Motor neuron (in vitro differentiated cells): ENCODE data around the gene PTPN21. TPM values are rescaled to one million over a fixed set of nuclear protein-coding genes. Genes with fewer than 3 reads are reported as not detected.

Experiments used
- ATAC-seq, 8 experiments: fragments of 200-7000 bp; cut with Tn5 transposase; replicated peaks in 6 of 8; 2 replicates each; pipeline ENCODE4 v1.8.0; 2021; ENCODE audit warnings: mild to moderate bottlenecking in 8 of 8, moderate library complexity in 8 of 8
- H3K27ac ChIP-seq, 2 donors: fragments of 250-450 bp; sonication (Bioruptor Pico); 2 replicates each; pipeline ENCODE4 v1.9.0; 2021; ENCODE audit warnings: antibody characterized with exemption in 2 of 2, mild to moderate bottlenecking in 2 of 2, moderate library complexity in 1 of 2
- H3K4me1 ChIP-seq, 2 donors: fragments of 250-450 bp; sonication (Bioruptor Pico); replicated peaks in 1 of 2; 2 replicates each; pipeline ENCODE4 v1.6.1; 2021; ENCODE audit warnings: antibody characterized with exemption in 2 of 2, mild to moderate bottlenecking in 2 of 2, moderate library complexity in 1 of 2
- H3K4me3 ChIP-seq, 5 donors: fragments of 250-450 bp; sonication (Bioruptor Pico); 2 replicates each; pipeline ENCODE4 v1.9.0; 2021; ENCODE audit warnings: antibody characterized with exemption in 5 of 5, mild to moderate bottlenecking in 5 of 5, moderate library complexity in 4 of 5
- WGBS, 10 experiments: fragments of 450-650 bp; shearing (Covaris generic); methylation state at CpG; one replicate each; pipeline ENCODE4 v1.0.0; 2022; 5-methylcytosine and 5-hydroxymethylcytosine counted together
- in situ Hi-C, 9 experiments: fragments of 400-800 bp; cut with MboI; loops; one replicate each; pipeline ENCODE4 v1.15.0; 2021; ENCODE audit warnings: low sequenced_read_pairs in 9 of 9, low pct_unique_long_range_greater_than_20kb in 2 of 9; ENCODE audit not compliant: unreplicated experiment in 9 of 9
- total RNA-seq, 8 experiments: library from RNA; unstranded; fragments of 300-600 nt; gene quantifications; 2 replicates each; pipeline versions ENCODE4 v1.2.3 to v1.2.4, GENCODE V29; 2022

The PTPN21 gene
- total RNA-seq, 8 experiments from 2014 or later: 3.6 to 19.2 (median 5.1) TPM

DNA sequence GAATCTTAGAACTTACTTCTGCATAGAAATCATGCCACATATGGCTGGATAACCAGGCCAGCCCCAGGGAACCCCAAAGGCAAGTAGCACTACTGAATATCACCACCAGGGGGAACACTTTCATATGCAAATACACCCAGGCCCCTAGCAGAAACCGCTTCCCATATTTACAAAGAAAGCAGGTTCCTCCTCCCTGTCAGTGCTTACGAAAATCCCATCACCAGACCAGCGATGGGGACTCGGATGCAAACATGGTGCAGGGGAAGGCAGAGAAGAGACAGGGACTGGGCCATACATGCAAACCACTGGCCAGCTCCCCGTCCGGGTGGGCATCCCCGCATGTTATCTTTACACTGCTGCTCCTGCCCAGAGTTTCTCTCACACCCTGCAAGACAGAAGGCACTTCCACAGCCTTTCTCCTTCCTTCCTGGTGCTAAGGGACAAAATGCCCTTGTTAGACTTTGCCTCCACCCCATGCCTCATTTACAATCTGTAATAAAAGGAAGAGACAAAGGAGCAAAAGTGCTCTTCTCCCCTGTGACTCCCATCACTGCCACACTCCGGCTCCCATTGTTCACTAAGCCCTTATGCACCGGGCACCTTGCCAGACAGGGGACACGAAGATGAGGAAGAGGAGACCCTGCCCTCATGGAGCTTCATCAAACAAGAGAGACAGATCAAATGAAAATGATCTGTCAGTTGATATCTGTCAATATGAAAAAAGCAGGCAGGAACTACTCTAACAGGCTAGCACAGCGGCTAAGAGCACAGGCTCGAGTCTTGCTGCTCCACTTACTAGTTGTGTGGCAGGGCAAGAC is 62.3 kb downstream of the PTPN21 start:
- in situ Hi-C loops: loop anchor here in 1 of 9 experiments (10.0 kb wide), 1 partner anchor 62 kb away; the partner anchor contains the start of gene PTPN21
- H3K27ac ChIP-seq: no peak overlapping the region
- no peaks in the 10 kb centered on the region for H3K4me1 ChIP-seq
- no peak overlapping the region for H3K4me3 ChIP-seq
- ATAC-seq: peak in 7 of 8 experiments; percentile 17 to 97 (median 83)
- 50 to 92% (median 59%) methylated on average over 1 to 9 of the region's 12 CpGs; no CpG with 5 or more reads in 2 of the 10 experiments for WGBS, 10 experiments

DNA sequence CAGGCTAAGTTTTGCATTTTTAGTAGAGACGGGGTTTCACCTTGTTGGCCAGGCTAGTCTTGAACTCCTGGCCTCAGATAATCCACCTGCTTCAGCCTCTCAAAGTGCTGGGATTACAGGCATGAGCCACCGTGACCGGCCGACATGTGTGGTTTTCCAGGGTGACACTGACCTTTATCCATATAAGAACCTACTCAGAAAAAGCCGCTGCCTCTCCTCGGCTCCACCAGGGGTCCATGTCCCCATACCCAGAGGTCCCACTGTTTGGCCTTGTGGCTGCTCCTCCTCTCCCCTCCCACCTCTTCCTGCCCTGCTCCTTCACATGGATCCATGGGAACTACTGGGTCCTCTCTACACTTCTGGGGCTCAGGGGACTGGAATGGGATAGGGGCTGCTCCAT is 64.6 kb downstream of the PTPN21 start:
- no peak for ATAC-seq
- Histone ChIP-seq H3K27ac (no peak overlapping the region), H3K4me3 (no peak overlapping the region), H3K4me1 (no peaks in the 10 kb centered on the region)
- in situ Hi-C loops: loop anchor here in 1 of 9 experiments (10.0 kb wide), 1 partner anchor 65 kb away; the partner anchor contains the start of gene PTPN21
- 88 to 100% (median 100%) methylated on average over 1 to 6 of the region's 6 CpGs; no CpG with 5 or more reads in 3 of the 10 experiments for WGBS, 10 experiments

GRCh38 chr14:88488897-88489296 is 65.9 kb downstream of the PTPN21 start:
- WGBS, 10 experiments: 20 to 100% (median 86%) methylated on average over 1 to 4 of the region's 6 CpGs; no CpG with 5 or more reads in 1 of the 10 experiments
- H3K4me1 ChIP-seq: no peaks in the 10 kb centered on the region
- in situ Hi-C loops: no loop called here
- H3K4me3 ChIP-seq: no peak overlapping the region
- no peak for ATAC-seq
- H3K27ac ChIP-seq: no peak overlapping the region

GRCh38 chr14:88488081-88488480 is 66.7 kb downstream of the PTPN21 start:
- H3K4me3 ChIP-seq: no peak overlapping the region
- ATAC-seq: no peak
- 89 to 100% (median 94%) methylated on average over 2 to 6 of the region's 7 CpGs; no CpG with 5 or more reads in 1 of the 10 experiments for WGBS, 10 experiments
- no peaks in the 10 kb centered on the region for H3K4me1 ChIP-seq
- in situ Hi-C loops: no loop called here
- no peak overlapping the region for H3K27ac ChIP-seq

GRCh38 chr14:88482524-88482923 is 72.3 kb downstream of the PTPN21 start:
- in situ Hi-C loops: no loop called here
- peaks cover 3% of the 10 kb centered on the region in 2 donors for H3K4me1 ChIP-seq
- H3K4me3 ChIP-seq: no peak overlapping the region
- ATAC-seq: no peak
- WGBS, 10 experiments: 72 to 100% (median 100%) methylated on average over 1 to 3 of the region's 3 CpGs; no CpG with 5 or more reads in 1 of the 10 experiments
- no peak overlapping the region for H3K27ac ChIP-seq

DNA sequence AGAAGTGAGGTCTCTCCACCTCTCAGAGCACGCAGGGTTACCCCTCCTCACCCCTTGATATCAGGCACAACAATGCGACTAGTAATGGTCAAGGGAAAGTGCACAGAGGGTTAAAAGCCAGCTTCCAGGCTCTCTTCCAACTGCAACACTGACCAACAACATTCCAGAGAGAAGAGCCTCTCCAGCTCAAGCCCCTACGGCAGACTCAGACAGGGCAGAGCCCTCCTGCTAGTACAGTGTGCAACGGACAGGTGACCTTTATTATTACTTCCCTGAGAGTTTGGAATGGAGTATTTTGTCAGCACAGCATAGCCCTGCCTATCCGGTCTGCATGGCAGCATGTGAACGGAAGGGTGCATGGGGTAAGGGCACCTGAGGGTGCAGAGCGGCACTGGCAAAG is 73.0 kb downstream of the PTPN21 start:
- ATAC-seq: peak in 1 of 8 experiments; percentile 54
- no peak overlapping the region for H3K4me3 ChIP-seq
- H3K27ac ChIP-seq: no peak overlapping the region
- WGBS, 10 experiments: 90 to 100% (median 100%) methylated on average over 1 to 2 of the region's 7 CpGs; no CpG with 5 or more reads in 6 of the 10 experiments
- in situ Hi-C loops: no loop called here
- peaks cover 3% of the 10 kb centered on the region in 2 donors for H3K4me1 ChIP-seq

- in situ Hi-C loops: no loop called here
- peak in 3 of 8 experiments; percentile 36 to 91 (median 70) for ATAC-seq
- WGBS, 10 experiments: 54 to 80% (median 73%) methylated on average over 1 to 2 of the region's 2 CpGs; no CpG with 5 or more reads in 5 of the 10 experiments
- Histone ChIP-seq H3K27ac (no peak overlapping the region), H3K4me1 (peaks cover 3% of the 10 kb centered on the region in 2 donors), H3K4me3 (no peak overlapping the region)
Measured at GRCh38 chr14:88481059-88481458, 73.7 kb downstream of the PTPN21 start.

GRCh38 chr14:88479574-88479987 is 75.2 kb downstream of the PTPN21 start:
- ATAC-seq: no peak
- in situ Hi-C loops: no loop called here
- 100% methylated on average over 1 to 9 of the region's 40 CpGs; no CpG with 5 or more reads in 8 of the 10 experiments for WGBS, 10 experiments
- Histone ChIP-seq H3K4me1 (peaks cover 3% of the 10 kb centered on the region in 2 donors), H3K4me3 (no peak overlapping the region), H3K27ac (no peak overlapping the region)

GRCh38 chr14:88478931-88479330 is 75.9 kb downstream of the PTPN21 start:
- no peak for ATAC-seq
- Histone ChIP-seq H3K4me1 (peaks cover 3% of the 10 kb centered on the region in 2 donors), H3K4me3 (no peak overlapping the region), H3K27ac (no peak overlapping the region)
- in situ Hi-C loops: no loop called here
- 94 to 100% (median 98%) methylated on average over 2 to 13 of the region's 36 CpGs; no CpG with 5 or more reads in 6 of the 10 experiments for WGBS, 10 experiments

GRCh38 chr14:88477513-88478250 is 77.1 kb downstream of the PTPN21 start:
- in situ Hi-C loops: no loop called here
- ATAC-seq: no peak

GRCh38 chr14:88476825-88477224 is 78.0 kb downstream of the PTPN21 start:
- in situ Hi-C loops: no loop called here
- ATAC-seq: no peak
- Histone ChIP-seq H3K27ac (no peak overlapping the region), H3K4me1 (peaks cover 3% of the 10 kb centered on the region in 2 donors), H3K4me3 (no peak overlapping the region)
- WGBS, 10 experiments: 75 to 100% (median 94%) methylated on average over 1 to 2 of the region's 2 CpGs; no CpG with 5 or more reads in 1 of the 10 experiments

More at GRCh38 chr14:88477513-88478250, 77.1 kb downstream of the PTPN21 start:
- 53 to 100% (median 100%) methylated on average over 1 to 6 of the region's 6 CpGs; no CpG with 5 or more reads in 1 of the 10 experiments for WGBS, 10 experiments
- Histone ChIP-seq H3K27ac (no peak overlapping the region), H3K4me3 (no peak overlapping the region), H3K4me1 (peaks cover 3% of the 10 kb centered on the region in 2 donors)

- Histone ChIP-seq H3K27ac (no peak overlapping the region), H3K4me3 (no peak overlapping the region), H3K4me1 (peaks cover 3% of the 10 kb centered on the region in 2 donors)
- in situ Hi-C loops: no loop called here
- 63 to 90% (median 80%) methylated on average over 1 to 7 of the region's 7 CpGs; no CpG with 5 or more reads in 2 of the 10 experiments for WGBS, 10 experiments
- peak in 1 of 8 experiments; percentile 60 for ATAC-seq
Measured at GRCh38 chr14:88476214-88476774, 78.5 kb downstream of the PTPN21 start.
